Measurements from ENCODE around the gene PNLIPRP2.

Gene PNLIPRP2

DNA sequence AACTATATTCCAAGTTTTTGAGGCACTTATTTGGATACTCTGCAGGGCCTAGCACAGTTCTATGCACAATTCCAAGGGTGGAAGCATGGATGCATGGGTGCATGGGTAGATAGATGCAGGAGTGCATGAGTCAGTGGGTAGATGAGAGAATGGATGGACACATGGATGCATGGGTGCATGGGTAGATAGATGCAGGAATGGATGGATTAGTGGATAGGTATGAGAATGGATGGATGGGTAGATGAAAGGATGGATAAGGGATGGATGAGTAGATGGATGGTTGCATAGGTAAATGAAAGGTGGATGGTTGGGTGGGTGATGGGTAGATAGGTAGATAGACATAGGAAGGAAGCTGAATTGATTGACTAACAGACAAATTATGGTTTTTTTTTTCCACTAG, 15.6 kb downstream of the PNLIPRP2 start:
- H3K27me3 ChIP-seq (ENCODE audit: insufficient read depth, insufficient read length) = no peaks in the 10 kb centered on the region
- H3K9me3 ChIP-seq (ENCODE audit: insufficient read depth, low read length) = no peaks in the 10 kb centered on the region
- H3K36me3 ChIP-seq (ENCODE audit: insufficient read depth, insufficient read length, low read length) = no peaks in the 10 kb centered on the region
- H3K4me3 ChIP-seq (ENCODE audit: insufficient read length, low read depth) = no peak overlapping the region
- TF ChIP-seq SUZ12 (IDR thresholded peaks at IDR 0.05; ENCODE audit: extremely low read depth, insufficient read depth, insufficient read length) = no peak
- no peak for TF ChIP-seq YY1 (IDR thresholded peaks at IDR 0.05; ENCODE audit: insufficient read depth, insufficient read length)
- TF ChIP-seq ZNF274 (IDR thresholded peaks at IDR 0.05; ENCODE audit: low read depth, low read length) = no peak
- H3K4me1 ChIP-seq (ENCODE audit: insufficient read depth, insufficient read length) = no peaks in the 10 kb centered on the region
- DNase-seq (ENCODE audit: low read depth, low spot score) = no peak
- no peak overlapping the region for H3K9ac ChIP-seq (ENCODE audit: insufficient read length, low read depth)

DNA sequence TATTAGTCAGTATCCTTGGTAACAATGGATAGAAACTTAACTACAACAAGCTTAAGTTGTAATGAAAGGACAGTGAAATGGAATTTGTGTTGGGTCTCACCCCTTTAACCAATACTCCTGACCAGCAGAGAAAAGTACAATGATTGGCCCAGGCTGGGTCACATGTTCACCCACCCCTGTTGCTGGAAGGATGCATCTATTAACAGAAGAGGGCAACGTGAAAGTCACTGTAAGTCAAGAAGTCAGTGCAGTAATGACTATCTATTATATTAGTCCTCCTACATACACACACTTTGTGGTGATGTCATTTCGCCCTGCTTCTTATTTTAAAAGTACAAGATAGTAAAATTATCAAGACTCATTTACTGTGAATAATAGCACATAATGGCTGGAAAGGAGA, 16.2 kb downstream of the PNLIPRP2 start:
- Histone ChIP-seq H3K4me3 (ENCODE audit: insufficient read length, low read depth) (no peak overlapping the region), H3K4me1 (ENCODE audit: insufficient read depth, insufficient read length) (no peaks in the 10 kb centered on the region), H3K9me3 (ENCODE audit: insufficient read depth, low read length) (no peaks in the 10 kb centered on the region), H3K27me3 (ENCODE audit: insufficient read depth, insufficient read length) (no peaks in the 10 kb centered on the region), H3K9ac (ENCODE audit: insufficient read length, low read depth) (no peak overlapping the region), H3K36me3 (ENCODE audit: insufficient read depth, insufficient read length, low read length) (no peaks in the 10 kb centered on the region)
- DNase-seq (ENCODE audit: low read depth, low spot score) = no peak
- TF ChIP-seq YY1 (IDR thresholded peaks at IDR 0.05; ENCODE audit: insufficient read depth, insufficient read length) (no peak), ZNF274 (IDR thresholded peaks at IDR 0.05; ENCODE audit: low read depth, low read length) (no peak), SUZ12 (IDR thresholded peaks at IDR 0.05; ENCODE audit: extremely low read depth, insufficient read depth, insufficient read length) (no peak)

DNA sequence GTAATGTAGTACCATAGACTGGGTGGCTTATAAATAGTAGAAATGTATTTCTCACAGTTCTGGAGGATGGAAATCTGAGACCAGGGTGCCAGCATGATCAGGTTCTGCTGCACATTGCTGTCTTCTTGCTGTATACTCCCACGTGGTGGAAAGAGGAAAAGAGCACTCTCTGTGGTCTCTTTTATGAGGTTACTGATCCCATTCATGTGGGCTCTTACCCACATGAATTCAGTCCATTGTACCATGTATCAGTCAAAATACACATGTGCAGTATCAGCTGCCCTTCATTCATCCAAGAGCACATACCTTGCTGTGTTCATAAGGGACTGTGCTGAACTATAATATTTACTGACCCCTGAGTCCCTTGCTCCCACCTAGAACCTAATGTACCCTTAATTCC, 17.1 kb downstream of the PNLIPRP2 start:
- Histone ChIP-seq H3K4me3 (ENCODE audit: insufficient read length, low read depth) (no peak overlapping the region), H3K9ac (ENCODE audit: insufficient read length, low read depth) (no peak overlapping the region), H3K36me3 (ENCODE audit: insufficient read depth, insufficient read length, low read length) (no peaks in the 10 kb centered on the region), H3K4me1 (ENCODE audit: insufficient read depth, insufficient read length) (no peaks in the 10 kb centered on the region), H3K27me3 (ENCODE audit: insufficient read depth, insufficient read length) (no peaks in the 10 kb centered on the region), H3K9me3 (ENCODE audit: insufficient read depth, low read length) (no peaks in the 10 kb centered on the region)
- TF ChIP-seq ZNF274 (IDR thresholded peaks at IDR 0.05; ENCODE audit: low read depth, low read length) (no peak), SUZ12 (IDR thresholded peaks at IDR 0.05; ENCODE audit: extremely low read depth, insufficient read depth, insufficient read length) (no peak), YY1 (IDR thresholded peaks at IDR 0.05; ENCODE audit: insufficient read depth, insufficient read length) (no peak)
- no peak for DNase-seq (ENCODE audit: low read depth, low spot score)

DNA sequence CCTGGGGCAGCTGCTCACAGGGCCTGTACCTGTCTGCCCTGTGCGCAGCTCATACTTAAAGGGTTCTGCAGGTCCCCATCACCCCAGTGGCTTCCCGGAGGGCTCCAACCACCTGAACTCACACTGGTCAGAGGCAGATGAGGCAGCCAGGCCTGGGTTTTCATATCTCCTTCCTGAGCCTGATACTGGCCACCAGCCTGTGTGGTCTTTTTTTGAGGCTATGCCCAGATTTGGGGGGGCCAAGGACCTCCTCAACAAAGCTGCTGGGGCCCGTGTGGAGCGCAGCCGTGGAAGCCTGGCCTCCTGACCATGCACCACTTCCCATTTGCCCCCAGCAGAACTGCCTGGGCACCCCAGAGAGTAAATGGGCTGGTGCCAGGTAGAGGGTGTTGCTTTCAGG, 25.7 kb downstream of the PNLIPRP2 start:
- H3K36me3 ChIP-seq (ENCODE audit: insufficient read depth, insufficient read length, low read length) = no peaks in the 10 kb centered on the region
- H3K4me1 ChIP-seq (ENCODE audit: insufficient read depth, insufficient read length) = no peaks in the 10 kb centered on the region
- no peaks in the 10 kb centered on the region for H3K27me3 ChIP-seq (ENCODE audit: insufficient read depth, insufficient read length)
- no peak for DNase-seq (ENCODE audit: low read depth, low spot score)
- TF ChIP-seq YY1 (IDR thresholded peaks at IDR 0.05; ENCODE audit: insufficient read depth, insufficient read length) (no peak), SUZ12 (IDR thresholded peaks at IDR 0.05; ENCODE audit: extremely low read depth, insufficient read depth, insufficient read length) (no peak), ZNF274 (IDR thresholded peaks at IDR 0.05; ENCODE audit: low read depth, low read length) (no peak)
- H3K9me3 ChIP-seq (ENCODE audit: insufficient read depth, low read length) = 0 out of 2 replicates have a peak, but pooled peaks cover 5% of the 10 kb centered on the region
- no peak overlapping the region for H3K9ac ChIP-seq (ENCODE audit: insufficient read length, low read depth)
- no peak overlapping the region for H3K4me3 ChIP-seq (ENCODE audit: insufficient read length, low read depth)

DNA sequence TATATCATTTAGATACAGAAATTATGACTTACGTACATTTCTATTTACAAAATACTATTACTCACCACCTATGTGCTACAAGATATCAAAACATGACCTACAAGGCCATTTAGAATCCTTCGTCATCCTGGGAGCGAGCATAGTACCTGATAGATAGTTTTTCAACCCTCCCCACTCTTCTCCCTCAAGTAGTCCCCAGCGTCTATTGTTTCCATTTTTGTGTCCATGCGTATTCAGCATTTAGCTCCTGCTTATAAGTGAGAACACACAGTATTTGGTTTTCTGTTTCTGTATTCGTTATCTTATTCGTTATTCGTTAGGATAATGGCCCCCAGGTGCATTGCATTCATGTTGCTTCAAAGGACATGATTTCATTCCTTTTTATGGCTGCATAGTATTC, 28.1 kb downstream of the PNLIPRP2 start:
- Histone ChIP-seq H3K4me3 (ENCODE audit: insufficient read length, low read depth) (no peak overlapping the region), H3K36me3 (ENCODE audit: insufficient read depth, insufficient read length, low read length) (no peaks in the 10 kb centered on the region), H3K9me3 (ENCODE audit: insufficient read depth, low read length) (0 out of 2 replicates have a peak, but pooled peaks cover 5% of the 10 kb centered on the region), H3K4me1 (ENCODE audit: insufficient read depth, insufficient read length) (no peaks in the 10 kb centered on the region), H3K27me3 (ENCODE audit: insufficient read depth, insufficient read length) (no peaks in the 10 kb centered on the region), H3K9ac (ENCODE audit: insufficient read length, low read depth) (no peak overlapping the region)
- TF ChIP-seq ZNF274 (IDR thresholded peaks at IDR 0.05; ENCODE audit: low read depth, low read length) (no peak), SUZ12 (IDR thresholded peaks at IDR 0.05; ENCODE audit: extremely low read depth, insufficient read depth, insufficient read length) (no peak), YY1 (IDR thresholded peaks at IDR 0.05; ENCODE audit: insufficient read depth, insufficient read length) (no peak)
- DNase-seq (ENCODE audit: low read depth, low spot score) = no peak

DNA sequence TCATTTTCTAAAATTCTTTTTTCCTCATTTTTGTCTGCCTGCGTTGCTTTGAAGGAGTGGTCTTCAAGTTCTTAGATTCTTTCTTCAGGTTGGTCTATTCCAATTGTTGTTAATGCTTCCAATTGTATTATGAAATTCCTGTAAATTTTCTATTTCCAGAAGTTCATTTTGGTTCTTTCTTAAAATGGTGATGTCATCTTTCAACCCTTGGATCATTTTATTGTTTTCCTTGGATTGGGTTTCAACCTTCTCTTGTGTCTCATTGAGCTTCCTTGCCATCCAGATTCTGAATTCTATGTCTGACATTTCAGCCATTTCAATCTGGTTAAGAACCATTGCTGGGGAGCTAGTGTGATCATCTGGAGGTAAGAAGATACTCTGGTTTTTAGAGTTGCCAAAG, 33.1 kb downstream of the PNLIPRP2 start:
- TF ChIP-seq SUZ12 (IDR thresholded peaks at IDR 0.05; ENCODE audit: extremely low read depth, insufficient read depth, insufficient read length) (no peak), YY1 (IDR thresholded peaks at IDR 0.05; ENCODE audit: insufficient read depth, insufficient read length) (no peak), ZNF274 (IDR thresholded peaks at IDR 0.05; ENCODE audit: low read depth, low read length) (no peak)
- DNase-seq (ENCODE audit: low read depth, low spot score) = no peak
- H3K27me3 ChIP-seq (ENCODE audit: insufficient read depth, insufficient read length) = no peaks in the 10 kb centered on the region

DNA sequence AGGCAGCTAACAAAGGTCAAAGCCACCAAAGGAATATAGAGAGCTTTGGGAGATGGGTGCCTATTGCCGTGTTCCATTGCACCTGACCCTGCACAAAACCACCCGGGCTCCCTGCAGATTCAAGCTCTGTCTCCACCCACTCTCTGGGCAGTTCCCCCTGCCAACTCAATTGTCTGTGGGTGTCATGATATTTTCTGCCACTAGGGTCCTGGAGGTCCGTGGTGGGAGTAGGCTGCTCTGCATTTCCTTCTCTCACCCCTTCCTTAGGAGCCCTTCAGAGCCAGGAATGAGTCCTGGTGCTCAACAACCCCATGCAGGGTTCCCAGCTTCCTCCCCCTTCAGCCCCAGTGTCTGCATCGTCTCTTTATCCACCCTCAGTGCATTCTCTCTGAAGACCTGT, 34.1 kb downstream of the PNLIPRP2 start:
- DNase-seq (ENCODE audit: low read depth, low spot score) = no peak
- no peaks in the 10 kb centered on the region for H3K4me1 ChIP-seq (ENCODE audit: insufficient read depth, insufficient read length)

More for the DNA sequence above, 33.1 kb downstream of the PNLIPRP2 start:
- Histone ChIP-seq H3K4me1 (ENCODE audit: insufficient read depth, insufficient read length) (no peaks in the 10 kb centered on the region), H3K9ac (ENCODE audit: insufficient read length, low read depth) (no peak overlapping the region), H3K36me3 (ENCODE audit: insufficient read depth, insufficient read length, low read length) (no peaks in the 10 kb centered on the region), H3K4me3 (ENCODE audit: insufficient read length, low read depth) (no peak overlapping the region), H3K9me3 (ENCODE audit: insufficient read depth, low read length) (0 out of 2 replicates have a peak, but pooled peaks cover 5% of the 10 kb centered on the region)

More for the DNA sequence above, 34.1 kb downstream of the PNLIPRP2 start:
- no peaks in the 10 kb centered on the region for H3K27me3 ChIP-seq (ENCODE audit: insufficient read depth, insufficient read length)
- no peak overlapping the region for H3K4me3 ChIP-seq (ENCODE audit: insufficient read length, low read depth)
- no peaks in the 10 kb centered on the region for H3K36me3 ChIP-seq (ENCODE audit: insufficient read depth, insufficient read length, low read length)
- no peaks in the 10 kb centered on the region for H3K9me3 ChIP-seq (ENCODE audit: insufficient read depth, low read length)
- no peak overlapping the region for H3K9ac ChIP-seq (ENCODE audit: insufficient read length, low read depth)
- TF ChIP-seq YY1 (IDR thresholded peaks at IDR 0.05; ENCODE audit: insufficient read depth, insufficient read length) (no peak), ZNF274 (IDR thresholded peaks at IDR 0.05; ENCODE audit: low read depth, low read length) (no peak), SUZ12 (IDR thresholded peaks at IDR 0.05; ENCODE audit: extremely low read depth, insufficient read depth, insufficient read length) (no peak)

Data from NT2/D1 (cell line).